HCT116 (cell line): ENCODE measurements around the gene BTBD2. TPM values are rescaled to one million over a fixed set of nuclear protein-coding genes. Genes with fewer than 3 reads are reported as not detected.
A peak's percentile ranks its signal among the peaks of the same experiment; 100 is the strongest.

Experiments
- ATAC-seq: fragments of 200-7000 bp; cut with Tn5 transposase; 2 replicates; pipeline ENCODE4 v1.9.1; 2020; ENCODE audit warnings: mild to moderate bottlenecking, moderate library complexity
- BruUV-seq: library from RNA; stranded (reverse); fragments of 400-500 nt; replicated peaks from 2 replicates; lab custom pipeline; 2021; lab: Mats Ljungman, UMichigan
- CTCF ChIA-PET: fragments of 300-600 bp; sonication (Branson Sonifier 250); formaldehyde crosslinking; loops from one replicate; lab custom pipeline; 2021; ENCODE audit warnings: antibody characterized with exemption; lab: Charles Lee
- POLR2A ChIA-PET: fragments of 300-600, 350-600 bp; sonication (Branson Sonifier 250); formaldehyde crosslinking; loops from one replicate; lab custom pipeline; 2021; ENCODE audit warnings: antibody characterized with exemption; lab: Charles Lee
- RAD21 ChIA-PET, 2 experiments: fragments of 300-600 bp; sonication (Branson Sonifier 250); formaldehyde crosslinking; loops; one replicate each; lab custom pipeline; 2023; ENCODE audit warnings: low total read pairs in 2 of 2; ENCODE audit not compliant: uncharacterized antibody in 2 of 2, unreplicated experiment in 2 of 2, low non-redundant PET in 1 of 2; lab: Charles Lee
- DNase-seq: peaks from one replicate; pipeline ENCODE4 v3.0.0-alpha.2; 2010; ENCODE audit warnings: low read depth, low spot score
- H2AFZ ChIP-seq: fragments of 200-600 bp; shearing (Covaris generic), sonication (generic); 2 replicates; pipeline ENCODE4 v1.6.1; 2017; ENCODE audit warnings: low read depth, mixed run types, mixed read lengths, antibody characterized with exemption, low read length; ENCODE audit not compliant: poor library complexity, severe bottlenecking
- H3K27ac ChIP-seq: 2 replicates; pipeline ENCODE4 v1.5.1; 2012; ENCODE audit warnings: low read depth, low read length
- H3K27me3 ChIP-seq: fragments of 200-600 bp; sonication (generic); 2 replicates; pipeline ENCODE4 v1.6.1; 2016; ENCODE audit warnings: mixed run types, low read length, mixed read lengths; ENCODE audit not compliant: insufficient read depth
- H3K36me3 ChIP-seq, 2 experiments: fragments of 200-500 bp in 1 of 2; fragments of 200-600 bp in 1 of 2; sonication (Bioruptor generic) in 1 of 2; sonication (generic) in 1 of 2; 2 replicates each; pipeline versions ENCODE4 v1.5.1 to v1.6.1; 2014 to 2016; ENCODE audit warnings: low read length in 2 of 2, inconsistent platforms in 1 of 2, mixed read lengths in 1 of 2, mixed run types in 1 of 2; ENCODE audit not compliant: insufficient read depth in 2 of 2, control insufficient read depth in 1 of 2
- H3K4me1 ChIP-seq, 2 experiments: fragments of 200-600 bp in 1 of 2; sonication (generic) in 1 of 2; 2 replicates each; pipeline versions ENCODE4 v1.5.1 to v1.6.1; 2012 to 2017; ENCODE audit warnings: low read length in 2 of 2, inconsistent platforms in 1 of 2, mild to moderate bottlenecking in 1 of 2, mixed read lengths in 1 of 2, mixed run types in 1 of 2, moderate library complexity in 1 of 2; ENCODE audit not compliant: insufficient read depth in 2 of 2, control insufficient read depth in 1 of 2
- H3K4me2 ChIP-seq: fragments of 200-600 bp; sonication (generic); 2 replicates; pipeline ENCODE4 v1.6.1; 2017; ENCODE audit warnings: mixed run types, low read length, mixed read lengths
- H3K4me3 ChIP-seq, 2 experiments: fragments of 200-600 bp in 1 of 2; sonication (generic) in 1 of 2; replicated peaks in 1 of 2; 2 replicates each; pipeline ENCODE4 v1.5.1; 2011 to 2016; ENCODE audit warnings: low read length in 2 of 2, control low read depth in 1 of 2, low read depth in 1 of 2, mild to moderate bottlenecking in 1 of 2, mixed read lengths in 1 of 2, mixed run types in 1 of 2
- H3K79me2 ChIP-seq: fragments of 200-600 bp; sonication (generic); 2 replicates; pipeline ENCODE4 v1.6.1; 2017; ENCODE audit warnings: mild to moderate bottlenecking, mixed run types, low read length, moderate library complexity, mixed read lengths; ENCODE audit not compliant: insufficient read depth
- H3K9ac ChIP-seq: fragments of 200-600 bp; sonication (generic); 2 replicates; pipeline ENCODE4 v1.6.1; 2016; ENCODE audit warnings: low read length, mixed read lengths
- H3K9me2 ChIP-seq: fragments of 200-600 bp; sonication (generic), shearing (Covaris generic); 2 replicates; pipeline ENCODE4 v1.6.1; 2017; ENCODE audit warnings: mixed run types, mild to moderate bottlenecking, moderate library complexity; ENCODE audit not compliant: insufficient read depth
- H3K9me3 ChIP-seq, 2 experiments: fragments of 200-500 bp in 1 of 2; fragments of 200-600 bp in 1 of 2; sonication (Bioruptor generic) in 1 of 2; sonication (generic) in 1 of 2; 2 replicates each; pipeline ENCODE4 v1.6.1; 2014 to 2017; ENCODE audit warnings: low read length in 2 of 2, mixed read lengths in 2 of 2, inconsistent platforms in 1 of 2, low read depth in 1 of 2, mild to moderate bottlenecking in 1 of 2, mixed run types in 1 of 2, moderate library complexity in 1 of 2; ENCODE audit not compliant: control insufficient read depth in 1 of 2, insufficient read depth in 1 of 2
- H4K20me1 ChIP-seq: fragments of 200-600 bp; sonication (generic), shearing (Covaris generic); 2 replicates; pipeline ENCODE4 v1.6.1; 2017; ENCODE audit warnings: mixed run types, mild to moderate bottlenecking, moderate library complexity; ENCODE audit not compliant: insufficient read depth
- CBX3 ChIP-seq: IDR thresholded peaks from 2 replicates; pipeline ENCODE4 v1.6.1; 2012; ENCODE audit warnings: low read depth
- ELF1 ChIP-seq: IDR thresholded peaks from 2 replicates; pipeline ENCODE4 v1.6.1; 2012; ENCODE audit warnings: low read depth, borderline replicate concordance
- EZH2 ChIP-seq: fragments of 200-600 bp; sonication (generic); IDR thresholded peaks from 2 replicates; pipeline ENCODE4 v1.6.1; 2017; ENCODE audit warnings: antibody characterized with exemption, mixed run types
- EZH2phosphoT487 ChIP-seq: fragments of 200-600 bp; IDR thresholded peaks from 2 replicates; pipeline ENCODE4 v1.6.1; 2018; ENCODE audit warnings: antibody characterized with exemption, borderline replicate concordance
- JUND ChIP-seq: IDR thresholded peaks from 2 replicates; pipeline ENCODE4 v1.6.1; 2012
- POLR2A ChIP-seq: IDR thresholded peaks from 2 replicates; pipeline ENCODE4 v1.7.0; 2011; ENCODE audit warnings: borderline replicate concordance; ENCODE audit not compliant: insufficient read depth, insufficient read length; ENCODE audit errors: extremely low read depth
- RAD21 ChIP-seq: IDR thresholded peaks from 2 replicates; pipeline ENCODE4 v1.6.1; 2012; ENCODE audit warnings: low read depth, mild to moderate bottlenecking
- SIN3A ChIP-seq: IDR thresholded peaks from 2 replicates; pipeline ENCODE4 v1.6.1; 2012; ENCODE audit warnings: low read depth
- SP1 ChIP-seq: IDR thresholded peaks from 2 replicates; pipeline ENCODE4 v1.6.1; 2012; ENCODE audit warnings: low read depth
- SRF ChIP-seq: IDR thresholded peaks from 2 replicates; pipeline ENCODE4 v1.6.1; 2012; ENCODE audit warnings: low read depth
- TCF7L2 ChIP-seq: IDR thresholded peaks from 2 replicates; pipeline ENCODE4 v1.7.0; 2011; ENCODE audit warnings: borderline replicate concordance, inconsistent platforms; ENCODE audit not compliant: insufficient read depth, insufficient read length; ENCODE audit errors: extremely low read depth
- YY1 ChIP-seq: IDR thresholded peaks from 2 replicates; pipeline ENCODE4 v1.6.1; 2011; ENCODE audit warnings: low read length, low read depth, moderate library complexity, mild to moderate bottlenecking; ENCODE audit not compliant: insufficient replicate concordance; ENCODE audit errors: extremely low read depth
- ZFX ChIP-seq: fragments of 450-650 bp; IDR thresholded peaks from 2 replicates; pipeline ENCODE4 v1.6.1; 2017
- ZNF274 ChIP-seq: fragments of 200-500 bp; sonication (Bioruptor generic); IDR thresholded peaks from 2 replicates; pipeline ENCODE4 v1.6.1; 2014; ENCODE audit warnings: mild to moderate bottlenecking, low read depth, low read length, inconsistent platforms
- intact Hi-C: fragments of 100-400 bp; cut with micrococcal nuclease; formaldehyde crosslinking; loops from 2 replicates; pipeline ENCODE4 v1.10.0; 2022
- total RNA-seq: library from RNA; stranded (reverse); gene quantifications from one replicate; pipeline ENCODE4 v1.2.1, GENCODE V29; 2021; ENCODE audit not compliant: unreplicated experiment
- TF ChIP-seq, protein P1 (sequence below): IDR thresholded peaks from 2 replicates; pipeline ENCODE4 v1.6.1; 2012
- TF ChIP-seq, protein P2 (sequence below): IDR thresholded peaks from 2 replicates; pipeline ENCODE4 v1.6.1; 2011; ENCODE audit warnings: mild to moderate bottlenecking, low read length, moderate library complexity; ENCODE audit not compliant: insufficient replicate concordance; ENCODE audit errors: extremely low read depth

The BTBD2 gene
- total RNA-seq, 1 experiment from 2014 or later = 112 TPM

DNA sequence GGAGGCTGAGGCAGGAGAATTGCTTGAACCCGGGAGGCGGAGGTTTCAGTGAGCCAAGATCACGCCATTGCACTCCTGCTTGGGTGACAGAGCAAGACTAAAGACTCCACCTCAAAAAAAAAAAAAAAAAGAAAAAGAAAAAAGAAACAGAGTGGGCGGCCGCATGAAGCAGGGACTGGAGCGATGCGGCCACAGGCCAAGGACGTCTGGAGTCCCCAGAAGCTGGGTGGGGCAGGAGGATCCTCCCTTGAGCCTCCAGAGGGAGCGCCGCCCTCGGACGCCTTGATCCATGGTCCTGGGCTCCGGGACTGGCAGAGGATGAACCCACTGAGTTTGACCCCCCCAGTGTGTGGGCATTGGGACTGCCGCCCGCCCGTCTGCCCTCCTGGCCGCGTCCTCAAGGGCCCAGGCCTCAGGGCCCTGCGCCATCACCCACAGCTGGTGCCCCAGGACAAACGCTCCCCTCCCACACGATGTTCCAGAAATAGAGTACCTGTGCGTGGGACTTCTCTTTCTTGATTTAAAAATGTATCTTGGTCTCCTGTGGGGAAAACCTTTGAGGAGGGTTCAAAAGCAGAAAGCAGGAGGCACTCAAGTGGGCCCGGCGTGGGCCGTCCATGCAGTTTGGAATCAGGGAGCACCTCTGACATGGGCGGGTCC is 15.5 kb downstream of the BTBD2 start:
- H4K20me1 ChIP-seq = no peaks in the 10 kb centered on the region
- no peak overlapping the region for H3K4me3 ChIP-seq
- H3K9me2 ChIP-seq = no peaks in the 10 kb centered on the region
- intact Hi-C loops = no loop called here
- ChIA-PET POLR2A (no interaction called here), RAD21 (no interaction called here), CTCF (no interaction called here)
- TF ChIP-seq EZH2phosphoT487 (no peak), SIN3A (no peak)
- H3K4me2 ChIP-seq = no peak overlapping the region
- no peaks in the 10 kb centered on the region for H3K27me3 ChIP-seq
- no peak overlapping the region for H3K27ac ChIP-seq
- BruUV-seq = no TSS peak
- H3K9ac ChIP-seq = no peak overlapping the region
- H3K4me1 ChIP-seq = no peaks in the 10 kb centered on the region
- no peaks in the 10 kb centered on the region for H3K79me2 ChIP-seq
- ATAC-seq (no peak), DNase-seq (no peak)
- H2AFZ ChIP-seq = no peak overlapping the region
- peaks cover 9 to 14% of the 10 kb centered on the region in 2 experiments for H3K36me3 ChIP-seq
- H3K9me3 ChIP-seq = peaks cover 0 to 4% of the 10 kb centered on the region in 2 experiments; a peak in 1 of 4 replicates

DNA sequence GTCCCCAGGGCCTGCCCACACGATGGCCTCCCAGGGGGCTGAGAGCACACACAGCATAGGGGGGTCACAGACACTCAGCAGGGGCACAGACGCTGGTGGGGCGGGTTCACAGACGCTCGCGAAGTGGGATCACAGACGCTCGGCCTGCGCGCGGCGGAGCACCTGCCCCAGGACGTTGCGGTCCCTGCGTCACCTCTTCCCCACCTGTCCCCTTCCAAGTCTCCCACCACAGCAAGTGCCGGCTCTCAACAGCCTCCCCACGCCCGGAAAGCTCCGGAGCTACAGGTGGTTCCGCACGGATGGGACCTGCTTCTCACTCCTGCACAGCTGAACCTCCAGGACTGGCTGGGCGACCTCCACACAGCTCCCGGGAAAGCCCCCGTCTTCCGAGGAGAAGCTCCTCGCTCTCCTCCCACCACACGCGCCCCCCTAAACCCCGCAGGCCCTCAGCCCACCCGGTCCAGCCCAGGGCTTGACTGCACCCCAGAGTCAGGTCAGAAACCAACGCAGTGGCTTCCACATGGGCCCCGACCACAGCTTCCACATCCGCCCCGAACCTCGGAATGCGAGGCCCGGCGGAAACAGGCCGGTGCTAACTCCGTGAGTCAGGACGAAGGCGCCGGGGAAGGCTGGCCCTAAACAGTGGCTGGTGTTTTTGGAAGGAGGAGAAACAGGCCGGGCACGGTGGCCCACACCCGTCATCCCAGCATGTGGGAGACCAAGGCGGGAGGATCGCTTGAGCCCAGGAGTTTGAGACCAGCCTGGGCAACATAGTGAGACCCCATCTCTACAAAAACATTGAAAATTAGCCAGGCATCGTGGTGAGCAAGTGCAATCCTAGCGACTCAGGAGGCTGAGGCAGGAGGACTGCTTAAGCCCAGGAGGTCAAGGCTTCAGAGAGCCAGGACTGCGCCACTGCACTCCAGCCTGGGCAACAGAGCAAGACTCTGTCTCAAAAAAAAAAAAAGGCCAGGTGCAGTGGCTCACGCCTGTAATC is 16.5 kb downstream of the BTBD2 start:
- ATAC-seq = peak; percentile 15; the same call in 1 of the 2 replicates
- peaks cover 9 to 14% of the 10 kb centered on the region in 2 experiments for H3K36me3 ChIP-seq

More for the DNA sequence above, 16.5 kb downstream of the BTBD2 start:
- no TSS peak for BruUV-seq
- no peak for TF ChIP-seq RAD21
- no peak for TF ChIP-seq EZH2
- TF ChIP-seq POLR2A = no peak
- no peak for TF ChIP-seq ZNF274
- TF ChIP-seq YY1 = no peak
- TF ChIP-seq TCF7L2 = no peak
- no peak for TF ChIP-seq ZFX
- TF ChIP-seq, protein P1, sequence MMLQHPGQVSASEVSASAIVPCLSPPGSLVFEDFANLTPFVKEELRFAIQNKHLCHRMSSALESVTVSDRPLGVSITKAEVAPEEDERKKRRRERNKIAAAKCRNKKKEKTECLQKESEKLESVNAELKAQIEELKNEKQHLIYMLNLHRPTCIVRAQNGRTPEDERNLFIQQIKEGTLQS = no peak
- TF ChIP-seq, protein P2, sequence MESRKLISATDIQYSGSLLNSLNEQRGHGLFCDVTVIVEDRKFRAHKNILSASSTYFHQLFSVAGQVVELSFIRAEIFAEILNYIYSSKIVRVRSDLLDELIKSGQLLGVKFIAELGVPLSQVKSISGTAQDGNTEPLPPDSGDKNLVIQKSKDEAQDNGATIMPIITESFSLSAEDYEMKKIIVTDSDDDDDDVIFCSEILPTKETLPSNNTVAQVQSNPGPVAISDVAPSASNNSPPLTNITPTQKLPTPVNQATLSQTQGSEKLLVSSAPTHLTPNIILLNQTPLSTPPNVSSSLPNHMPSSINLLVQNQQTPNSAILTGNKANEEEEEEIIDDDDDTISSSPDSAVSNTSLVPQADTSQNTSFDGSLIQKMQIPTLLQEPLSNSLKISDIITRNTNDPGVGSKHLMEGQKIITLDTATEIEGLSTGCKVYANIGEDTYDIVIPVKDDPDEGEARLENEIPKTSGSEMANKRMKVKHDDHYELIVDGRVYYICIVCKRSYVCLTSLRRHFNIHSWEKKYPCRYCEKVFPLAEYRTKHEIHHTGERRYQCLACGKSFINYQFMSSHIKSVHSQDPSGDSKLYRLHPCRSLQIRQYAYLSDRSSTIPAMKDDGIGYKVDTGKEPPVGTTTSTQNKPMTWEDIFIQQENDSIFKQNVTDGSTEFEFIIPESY = no peak
- no peak for TF ChIP-seq ELF1
- TF ChIP-seq JUND = no peak
- TF ChIP-seq SP1 = no peak
- TF ChIP-seq CBX3 = no peak
- TF ChIP-seq SRF = no peak
- no peak overlapping the region for H3K4me3 ChIP-seq
- peaks cover 0 to 4% of the 10 kb centered on the region in 2 experiments; a peak in 1 of 4 replicates for H3K9me3 ChIP-seq
- H3K4me2 ChIP-seq = no peak overlapping the region
- H4K20me1 ChIP-seq = no peaks in the 10 kb centered on the region
- intact Hi-C loops = no loop called here
- no peaks in the 10 kb centered on the region for H3K27me3 ChIP-seq
- DNase-seq = no peak
- CTCF ChIA-PET = no interaction called here
- no peaks in the 10 kb centered on the region for H3K9me2 ChIP-seq
- no peak overlapping the region for H3K27ac ChIP-seq
- no peaks in the 10 kb centered on the region for H3K4me1 ChIP-seq
- RAD21 ChIA-PET = no interaction called here
- H3K79me2 ChIP-seq = no peaks in the 10 kb centered on the region
- POLR2A ChIA-PET = no interaction called here
- no peak overlapping the region for H3K9ac ChIP-seq
- H2AFZ ChIP-seq = no peak overlapping the region
